Body of pancreas (tissue), 4 donors: ENCODE measurements around the gene FNTB.

Source experiments
- POLR2A ChIP-seq, 3 donors: fragments of 450-650 bp; IDR thresholded peaks; one replicate each; pipeline ENCODE4 v1.6.1; 2016; ENCODE audit warnings: antibody characterized with exemption in 3 of 3, mild to moderate bottlenecking in 2 of 3
- TF ChIP-seq, protein P1 (sequence below), 7 experiments: fragments of 450-650 bp in 4 of 7; fragments of 200-600 bp in 3 of 7; sonication (generic) in 3 of 7; IDR thresholded peaks; one replicate each; pipeline ENCODE4 v1.5.1; 2016 to 2019; ENCODE audit warnings: antibody characterized with exemption in 7 of 7

DNA sequence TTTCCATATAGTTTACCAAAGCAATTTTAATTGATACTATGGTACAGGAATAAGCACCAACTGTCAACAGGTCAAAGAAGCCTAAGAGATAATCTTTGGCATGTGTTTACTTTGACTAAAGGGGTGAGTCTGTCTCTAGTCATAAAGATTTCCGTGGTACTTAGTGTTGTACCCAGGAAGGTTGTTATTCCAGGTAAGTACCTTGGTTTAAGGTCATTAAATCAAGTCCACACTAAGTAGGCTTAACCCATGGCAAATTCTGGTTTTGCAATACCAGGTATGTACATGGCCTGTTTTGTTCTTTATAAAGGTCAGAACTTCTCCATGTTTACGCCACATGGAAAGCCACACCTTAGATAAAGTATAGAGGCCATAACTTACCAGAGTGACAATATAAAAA is 105.7 kb downstream of the FNTB start:
- TF ChIP-seq, protein P1, sequence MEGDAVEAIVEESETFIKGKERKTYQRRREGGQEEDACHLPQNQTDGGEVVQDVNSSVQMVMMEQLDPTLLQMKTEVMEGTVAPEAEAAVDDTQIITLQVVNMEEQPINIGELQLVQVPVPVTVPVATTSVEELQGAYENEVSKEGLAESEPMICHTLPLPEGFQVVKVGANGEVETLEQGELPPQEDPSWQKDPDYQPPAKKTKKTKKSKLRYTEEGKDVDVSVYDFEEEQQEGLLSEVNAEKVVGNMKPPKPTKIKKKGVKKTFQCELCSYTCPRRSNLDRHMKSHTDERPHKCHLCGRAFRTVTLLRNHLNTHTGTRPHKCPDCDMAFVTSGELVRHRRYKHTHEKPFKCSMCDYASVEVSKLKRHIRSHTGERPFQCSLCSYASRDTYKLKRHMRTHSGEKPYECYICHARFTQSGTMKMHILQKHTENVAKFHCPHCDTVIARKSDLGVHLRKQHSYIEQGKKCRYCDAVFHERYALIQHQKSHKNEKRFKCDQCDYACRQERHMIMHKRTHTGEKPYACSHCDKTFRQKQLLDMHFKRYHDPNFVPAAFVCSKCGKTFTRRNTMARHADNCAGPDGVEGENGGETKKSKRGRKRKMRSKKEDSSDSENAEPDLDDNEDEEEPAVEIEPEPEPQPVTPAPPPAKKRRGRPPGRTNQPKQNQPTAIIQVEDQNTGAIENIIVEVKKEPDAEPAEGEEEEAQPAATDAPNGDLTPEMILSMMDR (IDR thresholded peaks at IDR 0.05): no peak
- no peak for TF ChIP-seq POLR2A (IDR thresholded peaks at IDR 0.05)
